Smooth muscle cell (in vitro differentiated cells): ENCODE data around the gene EPS8. TPM values are rescaled to one million over a fixed set of nuclear protein-coding genes. Genes with fewer than 3 reads are reported as not detected.

Experiments
- DNase-seq: peaks from one replicate; lab custom pipeline; 2025; ENCODE audit not compliant: unreplicated experiment; lab: John Stamatoyannopoulos, UW
- H2AFZ ChIP-seq: fragments of 200-600 bp; sonication (generic); 2 replicates; pipeline ENCODE4 v1.6.0; 2016; ENCODE audit warnings: antibody characterized with exemption, low read depth, mild to moderate bottlenecking
- H3F3A ChIP-seq: fragments of 200-600 bp; sonication (generic); 2 replicates; pipeline ENCODE4 v1.6.0; 2017; ENCODE audit warnings: antibody characterized with exemption, low read depth
- H3K27ac ChIP-seq: fragments of 200-600 bp; sonication (generic); 2 replicates; pipeline ENCODE4 v1.5.1; 2016; ENCODE audit warnings: low read depth, mild to moderate bottlenecking
- H3K27me3 ChIP-seq: fragments of 200-600 bp; sonication (generic); 2 replicates; pipeline ENCODE4 v1.6.1; 2016; ENCODE audit warnings: low read depth, mild to moderate bottlenecking
- H3K36me3 ChIP-seq: fragments of 200-600 bp; sonication (generic); 2 replicates; pipeline ENCODE4 v1.5.1; 2016; ENCODE audit warnings: low read depth
- H3K4me1 ChIP-seq: fragments of 200-600 bp; sonication (generic); 2 replicates; pipeline ENCODE4 v1.5.1; 2016; ENCODE audit warnings: low read depth
- H3K4me2 ChIP-seq: fragments of 200-600 bp; sonication (generic); 2 replicates; pipeline ENCODE4 v1.6.0; 2016; ENCODE audit warnings: mild to moderate bottlenecking
- H3K4me3 ChIP-seq: fragments of 200-600 bp; sonication (generic); 2 replicates; pipeline ENCODE4 v1.5.1; 2016; ENCODE audit warnings: mild to moderate bottlenecking
- H3K79me2 ChIP-seq: fragments of 200-600 bp; sonication (generic); 2 replicates; pipeline ENCODE4 v1.6.0; 2016; ENCODE audit warnings: low read depth, mild to moderate bottlenecking
- H3K9ac ChIP-seq: fragments of 200-600 bp; sonication (generic); 2 replicates; pipeline ENCODE4 v1.6.0; 2016; ENCODE audit warnings: low read depth
- H3K9me3 ChIP-seq: fragments of 200-600 bp; sonication (generic); replicated peaks from 2 replicates; pipeline ENCODE4 v1.5.1; 2016; ENCODE audit warnings: low read depth
- H4K20me1 ChIP-seq: fragments of 200-600 bp; sonication (generic); 2 replicates; pipeline ENCODE4 v1.6.0; 2016; ENCODE audit warnings: low read depth
- WGBS: methylation state at CpG from one replicate; pipeline ENCODE4 v1.1.7; 2016; ENCODE audit warnings: low lambda C conversion rate; 5-methylcytosine and 5-hydroxymethylcytosine counted together
- polyA plus RNA-seq: library from polyadenylated mRNA; unstranded; fragments of >200 nt; fragmentation: Nextera tagmentation; extraction: Ambion mirVana; gene quantifications from 2 replicates; pipeline ENCODE4 v1.2.1, GENCODE V29; 2016
- total RNA-seq: library from RNA; depleted of rRNA; stranded (reverse); fragments of >200 nt; gene quantifications from 2 replicates; pipeline ENCODE4 v1.2.3, GENCODE V29; 2014
- TF ChIP-seq, protein P1 (sequence below): fragments of 200-600 bp; sonication (generic); IDR thresholded peaks from 2 replicates; pipeline ENCODE4 v1.5.1; 2017; ENCODE audit warnings: borderline replicate concordance, mild to moderate bottlenecking, antibody characterized with exemption; ENCODE audit not compliant: insufficient read depth, poor library complexity, severe bottlenecking

Gene EPS8
- total and polyA plus RNA-seq, 2 experiments from 2014 or later = 27.5 to 68.3 TPM

DNA sequence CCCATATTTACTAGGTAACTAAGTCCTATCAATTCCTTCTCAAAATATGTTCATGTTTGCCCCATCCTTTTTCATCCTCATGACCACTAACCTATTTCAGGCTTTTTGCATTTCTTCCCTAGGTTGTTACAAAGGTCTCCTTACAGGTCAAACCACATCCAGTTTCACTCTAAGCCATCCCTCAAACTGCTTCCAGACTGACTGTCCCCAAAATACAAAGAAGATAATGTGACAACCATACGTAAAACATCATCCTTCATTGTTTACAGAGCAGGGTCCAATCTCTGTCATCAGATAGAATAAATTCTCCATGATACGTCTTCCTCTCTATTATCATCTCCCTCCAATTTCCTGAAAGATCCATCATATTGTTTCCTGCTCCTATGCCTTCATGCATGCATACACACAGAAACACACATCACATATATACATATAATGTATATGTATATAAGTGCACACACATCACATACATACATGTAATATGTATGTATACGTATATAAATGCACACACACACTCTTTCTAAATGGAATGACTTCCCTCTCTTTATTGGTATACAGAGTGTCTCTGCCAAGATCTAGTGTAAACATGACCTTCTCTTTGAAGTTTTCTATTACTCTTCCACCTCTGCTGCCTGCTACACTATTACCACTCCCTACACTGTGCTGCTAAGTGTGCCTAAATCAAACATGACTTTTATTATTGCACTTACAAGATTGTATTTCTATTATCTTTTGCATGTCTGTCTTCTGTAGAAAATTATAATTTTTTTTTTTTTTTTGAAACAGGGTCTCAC, 30.7 kb upstream of the EPS8 start:
- H3K27me3 ChIP-seq = no peaks in the 10 kb centered on the region
- H3K36me3 ChIP-seq = no peaks in the 10 kb centered on the region
- H2AFZ ChIP-seq = no peak overlapping the region
- TF ChIP-seq, protein P1, sequence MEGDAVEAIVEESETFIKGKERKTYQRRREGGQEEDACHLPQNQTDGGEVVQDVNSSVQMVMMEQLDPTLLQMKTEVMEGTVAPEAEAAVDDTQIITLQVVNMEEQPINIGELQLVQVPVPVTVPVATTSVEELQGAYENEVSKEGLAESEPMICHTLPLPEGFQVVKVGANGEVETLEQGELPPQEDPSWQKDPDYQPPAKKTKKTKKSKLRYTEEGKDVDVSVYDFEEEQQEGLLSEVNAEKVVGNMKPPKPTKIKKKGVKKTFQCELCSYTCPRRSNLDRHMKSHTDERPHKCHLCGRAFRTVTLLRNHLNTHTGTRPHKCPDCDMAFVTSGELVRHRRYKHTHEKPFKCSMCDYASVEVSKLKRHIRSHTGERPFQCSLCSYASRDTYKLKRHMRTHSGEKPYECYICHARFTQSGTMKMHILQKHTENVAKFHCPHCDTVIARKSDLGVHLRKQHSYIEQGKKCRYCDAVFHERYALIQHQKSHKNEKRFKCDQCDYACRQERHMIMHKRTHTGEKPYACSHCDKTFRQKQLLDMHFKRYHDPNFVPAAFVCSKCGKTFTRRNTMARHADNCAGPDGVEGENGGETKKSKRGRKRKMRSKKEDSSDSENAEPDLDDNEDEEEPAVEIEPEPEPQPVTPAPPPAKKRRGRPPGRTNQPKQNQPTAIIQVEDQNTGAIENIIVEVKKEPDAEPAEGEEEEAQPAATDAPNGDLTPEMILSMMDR = no peak
- H3K9me3 ChIP-seq = peaks cover 6% of the 10 kb centered on the region
- H3K9ac ChIP-seq = no peak overlapping the region
- 87% methylated on average over 3 of the region's 3 CpGs for WGBS
- no peaks in the 10 kb centered on the region for H3F3A ChIP-seq
- H3K4me2 ChIP-seq = no peak overlapping the region
- no peaks in the 10 kb centered on the region for H3K79me2 ChIP-seq
- H3K4me3 ChIP-seq = no peak overlapping the region
- no peak overlapping the region for H3K27ac ChIP-seq
- H3K4me1 ChIP-seq = no peaks in the 10 kb centered on the region
- no peaks in the 10 kb centered on the region for H4K20me1 ChIP-seq
- DNase-seq = no peak

DNA sequence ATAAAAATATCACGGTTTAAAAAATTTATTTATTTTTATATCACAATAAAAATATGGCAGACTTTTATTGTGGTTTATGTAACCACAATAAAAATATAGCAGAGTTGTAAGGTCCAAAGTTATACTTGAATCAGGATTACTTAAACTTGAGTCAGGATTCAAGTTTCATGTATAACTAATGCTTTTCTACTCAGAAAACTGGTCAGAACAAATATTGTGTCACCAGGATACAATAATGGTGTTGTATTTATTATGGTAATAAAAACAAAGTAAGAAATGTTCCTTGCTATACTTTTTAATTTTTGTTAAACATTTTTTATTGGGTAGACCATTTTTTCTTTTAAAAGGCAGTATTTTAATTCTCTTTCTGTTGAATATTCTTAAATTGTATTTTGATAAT, 29.2 kb upstream of the EPS8 start:
- Histone ChIP-seq H2AFZ (no peak overlapping the region), H3K9me3 (peaks cover 6% of the 10 kb centered on the region), H3K79me2 (no peaks in the 10 kb centered on the region), H3K4me3 (no peak overlapping the region), H3K4me1 (no peaks in the 10 kb centered on the region), H3F3A (no peaks in the 10 kb centered on the region), H3K27ac (no peak overlapping the region), H3K27me3 (no peaks in the 10 kb centered on the region), H4K20me1 (no peaks in the 10 kb centered on the region), H3K4me2 (no peak overlapping the region), H3K36me3 (no peaks in the 10 kb centered on the region), H3K9ac (no peak overlapping the region)
- TF ChIP-seq, protein P1 = no peak
- no peak for DNase-seq
- WGBS = 95% methylated on average over 1 of the region's 1 CpG

DNA sequence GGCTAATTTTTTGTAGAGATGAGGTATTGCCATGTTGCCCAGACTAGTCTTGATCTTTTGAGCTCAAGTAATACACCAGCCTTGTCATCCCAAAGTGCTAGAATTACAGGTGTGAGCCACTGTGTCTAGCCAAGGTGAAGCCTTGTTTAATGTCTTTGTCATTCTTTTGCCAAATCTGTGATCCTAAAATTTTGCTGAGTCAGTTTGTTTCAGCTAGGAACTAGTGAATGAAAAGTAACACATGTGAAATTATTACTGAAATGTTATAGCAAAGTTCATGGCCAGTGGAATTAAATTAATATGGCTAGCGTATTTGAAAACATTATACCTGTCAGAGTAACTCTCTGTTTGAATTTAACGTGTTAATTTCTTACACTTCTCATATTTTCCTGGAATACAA, 26.5 kb upstream of the EPS8 start:
- Histone ChIP-seq H3K9ac (no peak overlapping the region), H3K27ac (no peak overlapping the region), H4K20me1 (no peaks in the 10 kb centered on the region), H3K79me2 (no peaks in the 10 kb centered on the region), H2AFZ (no peak overlapping the region), H3K4me1 (no peaks in the 10 kb centered on the region), H3F3A (no peaks in the 10 kb centered on the region), H3K27me3 (no peaks in the 10 kb centered on the region), H3K4me3 (no peak overlapping the region), H3K36me3 (no peaks in the 10 kb centered on the region), H3K4me2 (no peak overlapping the region), H3K9me3 (peaks cover 6% of the 10 kb centered on the region)
- 89% methylated on average over 2 of the region's 2 CpGs for WGBS
- DNase-seq = no peak
- TF ChIP-seq, protein P1 = no peak
